Fibroblast of lung (primary cell): Measurements from ENCODE around the gene PXDN.
"Not testable (repeated sequence)": the region's sequence is repeated elsewhere in the genome, so short reads cannot be mapped to it uniquely, and the experiment has no call there.

Experiments
- CTCF ChIP-seq, 2 donors: IDR thresholded peaks in 1 of 2; conservative IDR thresholded peaks in 1 of 2; 1 replicate in 1 of 2; 2 replicates in 1 of 2; pipeline ENCODE4 v1.5.1; 2011 to 2012; ENCODE audit warnings: low read length in 2 of 2, control low read depth in 1 of 2, inconsistent platforms in 1 of 2, low read depth in 1 of 2, mild to moderate bottlenecking in 1 of 2
- EZH2 ChIP-seq: IDR thresholded peaks from 2 replicates; pipeline ENCODE4 v1.5.1; 2012; ENCODE audit warnings: low read length, control low read depth, mild to moderate bottlenecking; ENCODE audit errors: missing control alignments

DNA sequence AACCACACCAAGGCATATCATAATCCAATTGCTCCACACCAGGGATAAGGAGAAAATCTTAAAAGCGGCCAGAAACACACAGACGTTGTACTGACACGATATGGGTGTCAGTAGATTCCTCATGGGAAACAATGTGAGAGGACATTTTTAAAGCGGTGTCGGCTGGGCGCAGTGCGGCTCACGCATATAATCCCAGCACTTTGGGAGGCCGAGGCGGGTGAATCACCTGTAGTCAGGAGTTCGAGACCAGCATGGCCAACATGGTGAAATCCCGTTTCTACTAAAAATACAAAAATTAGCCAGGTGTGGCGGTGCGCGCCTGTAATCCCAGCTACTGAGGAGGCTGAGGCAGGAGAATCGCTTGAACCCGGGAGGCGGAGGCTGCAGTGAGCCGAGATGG is 11.0 kb downstream of the PXDN start:
- not testable (repeated sequence) for TF ChIP-seq CTCF (conservative IDR thresholded peaks at IDR 0.05 in 1 of 2, IDR thresholded peaks at IDR 0.05 in 1 of 2; ENCODE audit: low read depth in 1 of 2, low read length in 2 of 2); EZH2
